Gastroesophageal sphincter (tissue), 3 donors: ENCODE data around the gene CELSR2.
A peak's percentile ranks its signal among the peaks of the same experiment; 100 is the strongest.

Experiments
- CTCF ChIP-seq, 4 experiments: fragments of 200-600 bp in 2 of 4; fragments of 450-650 bp in 2 of 4; sonication (generic) in 1 of 4; IDR thresholded peaks; one replicate each; pipeline ENCODE4 v1.5.1; 2017 to 2019; ENCODE audit warnings: antibody characterized with exemption in 4 of 4, mild to moderate bottlenecking in 2 of 4, moderate library complexity in 2 of 4
- POLR2A ChIP-seq, 2 donors: fragments of 450-650 bp; IDR thresholded peaks; one replicate each; pipeline ENCODE4 v1.6.1; 2017; ENCODE audit warnings: antibody characterized with exemption in 2 of 2, mild to moderate bottlenecking in 2 of 2, moderate library complexity in 1 of 2
- POLR2AphosphoS5 ChIP-seq: sonication (generic); formaldehyde crosslinking; IDR thresholded peaks from one replicate; pipeline ENCODE4 v1.6.1; 2017; ENCODE audit warnings: antibody characterized with exemption

GRCh38 chr1:109282952-109283747, 33.8 kb downstream of the CELSR2 start, which contains the start of gene PSRC1:
- peak in 3 of 4 experiments; percentile 69 to 88 (median 73) for TF ChIP-seq CTCF (IDR thresholded peaks at IDR 0.05)
- peak; percentile 92 for TF ChIP-seq POLR2AphosphoS5
- peak; percentile 60 to 69 for TF ChIP-seq POLR2A (IDR thresholded peaks at IDR 0.05)
